MCF 10A (cell line): ENCODE data around the gene FAM118A. TPM values are rescaled to one million over a fixed set of nuclear protein-coding genes. Genes with fewer than 3 reads are reported as not detected.

ENCODE experiments used
- BruUV-seq: library from RNA; stranded (reverse); fragments of 400-500 nt; replicated peaks from 2 replicates; lab custom pipeline; 2021; lab: Mats Ljungman, UMichigan
- CTCF ChIA-PET: fragments of 300-600 bp; sonication (Branson Sonifier 250); formaldehyde crosslinking; extraction: SDS; loops from one replicate; lab custom pipeline; 2021; ENCODE audit warnings: antibody characterized with exemption, inconsistent platforms; lab: Yijun Ruan, JAX
- POLR2A ChIA-PET: fragments of 300-600, 350-650 bp; sonication (Branson Sonifier 250); formaldehyde crosslinking; extraction: SDS; loops from one replicate; lab custom pipeline; 2020; ENCODE audit warnings: antibody characterized with exemption, inconsistent platforms; lab: Yijun Ruan, JAX
- DNase-seq: peaks from one replicate; pipeline ENCODE4 v3.0.0-alpha.2; 2018; ENCODE audit not compliant: unreplicated experiment
- H3K27ac Mint-ChIP-seq: one replicate; pipeline ENCODE4 v1.8.0; 2022; ENCODE audit warnings: mild to moderate bottlenecking, low read depth, mixed read lengths; ENCODE audit not compliant: unreplicated experiment
- H3K27me3 Mint-ChIP-seq: one replicate; pipeline ENCODE4 v1.8.0; 2022; ENCODE audit warnings: mixed read lengths; ENCODE audit not compliant: insufficient read depth, unreplicated experiment
- H3K36me3 Mint-ChIP-seq: one replicate; pipeline ENCODE4 v1.8.0; 2022; ENCODE audit warnings: mild to moderate bottlenecking, moderate library complexity, mixed read lengths; ENCODE audit not compliant: insufficient read depth, unreplicated experiment
- H3K4me1 Mint-ChIP-seq: one replicate; pipeline ENCODE4 v1.8.0; 2022; ENCODE audit warnings: mixed read lengths; ENCODE audit not compliant: insufficient read depth, unreplicated experiment
- H3K4me3 Mint-ChIP-seq: one replicate; pipeline ENCODE4 v1.8.0; 2022; ENCODE audit warnings: mild to moderate bottlenecking, moderate library complexity, mixed read lengths; ENCODE audit not compliant: unreplicated experiment
- H3K9me3 Mint-ChIP-seq: one replicate; pipeline ENCODE4 v1.8.0; 2022; ENCODE audit warnings: mixed read lengths; ENCODE audit not compliant: unreplicated experiment
- intact Hi-C: fragments of 100-400 bp; cut with micrococcal nuclease; formaldehyde crosslinking; loops from 2 replicates; pipeline ENCODE4 v1.14.1; 2022
- total RNA-seq: library from RNA; stranded (reverse); gene quantifications from 2 replicates; pipeline ENCODE4 v1.2.3, GENCODE V29; 2022
- TF ChIP-seq, protein P1 (sequence below): fragments of 200-600 bp; IDR thresholded peaks from one replicate; pipeline ENCODE4 v1.8.0; 2022; ENCODE audit warnings: antibody characterized with exemption, mild to moderate bottlenecking; ENCODE audit not compliant: unreplicated experiment

FAM118A gene
- total RNA-seq, 1 experiment from 2014 or later = 16.7 TPM

- H3K36me3 Mint-ChIP-seq = peaks cover 78% of the 10 kb centered on the region
- H3K27ac Mint-ChIP-seq = no peak overlapping the region
- ChIA-PET POLR2A (interaction anchor here (0.6 to 1.3 kb wide), 2 partner anchors 11 to 68 kb away, joined by 3 read pairs; no protein-coding TSS in a partner anchor), CTCF (interaction anchor here (0.6 to 2.2 kb wide), 3 partner anchors 13 to 876 kb away, joined by 3 to 8 read pairs (median 4); no protein-coding TSS in a partner anchor)
- intact Hi-C loops = no loop called here
- no TSS peak for BruUV-seq
- H3K4me1 Mint-ChIP-seq = no peaks in the 10 kb centered on the region
- no peak overlapping the region for H3K4me3 Mint-ChIP-seq
- no peak for DNase-seq
- no peaks in the 10 kb centered on the region for H3K9me3 Mint-ChIP-seq
- no peaks in the 10 kb centered on the region for H3K27me3 Mint-ChIP-seq
- TF ChIP-seq, protein P1, sequence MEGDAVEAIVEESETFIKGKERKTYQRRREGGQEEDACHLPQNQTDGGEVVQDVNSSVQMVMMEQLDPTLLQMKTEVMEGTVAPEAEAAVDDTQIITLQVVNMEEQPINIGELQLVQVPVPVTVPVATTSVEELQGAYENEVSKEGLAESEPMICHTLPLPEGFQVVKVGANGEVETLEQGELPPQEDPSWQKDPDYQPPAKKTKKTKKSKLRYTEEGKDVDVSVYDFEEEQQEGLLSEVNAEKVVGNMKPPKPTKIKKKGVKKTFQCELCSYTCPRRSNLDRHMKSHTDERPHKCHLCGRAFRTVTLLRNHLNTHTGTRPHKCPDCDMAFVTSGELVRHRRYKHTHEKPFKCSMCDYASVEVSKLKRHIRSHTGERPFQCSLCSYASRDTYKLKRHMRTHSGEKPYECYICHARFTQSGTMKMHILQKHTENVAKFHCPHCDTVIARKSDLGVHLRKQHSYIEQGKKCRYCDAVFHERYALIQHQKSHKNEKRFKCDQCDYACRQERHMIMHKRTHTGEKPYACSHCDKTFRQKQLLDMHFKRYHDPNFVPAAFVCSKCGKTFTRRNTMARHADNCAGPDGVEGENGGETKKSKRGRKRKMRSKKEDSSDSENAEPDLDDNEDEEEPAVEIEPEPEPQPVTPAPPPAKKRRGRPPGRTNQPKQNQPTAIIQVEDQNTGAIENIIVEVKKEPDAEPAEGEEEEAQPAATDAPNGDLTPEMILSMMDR = no peak
These were observed 26.3 kb downstream of the FAM118A start for GRCh38 chr22:45335854-45336522.

GRCh38 chr22:45336971-45337431 is 27.3 kb downstream of the FAM118A start:
- BruUV-seq = no TSS peak
- no peak for DNase-seq
- no peaks in the 10 kb centered on the region for H3K4me1 Mint-ChIP-seq
- H3K27me3 Mint-ChIP-seq = no peaks in the 10 kb centered on the region
- H3K4me3 Mint-ChIP-seq = no peak overlapping the region
- H3K27ac Mint-ChIP-seq = no peak overlapping the region
- H3K9me3 Mint-ChIP-seq = no peaks in the 10 kb centered on the region
- ChIA-PET CTCF (no interaction called here), POLR2A (interaction anchor here (1.3 kb wide), 1 partner anchor 10 kb away, joined by 3 read pairs; no protein-coding TSS in a partner anchor)
- H3K36me3 Mint-ChIP-seq = peaks cover 69% of the 10 kb centered on the region
- TF ChIP-seq, protein P1 = no peak
- intact Hi-C loops = no loop called here

GRCh38 chr22:45337536-45337935 is 27.8 kb downstream of the FAM118A start:
- H3K27me3 Mint-ChIP-seq = no peaks in the 10 kb centered on the region
- DNase-seq = no peak
- H3K4me1 Mint-ChIP-seq = no peaks in the 10 kb centered on the region
- no TSS peak for BruUV-seq
- intact Hi-C loops = no loop called here
- POLR2A ChIA-PET = interaction anchor here (0.7 kb wide), 1 partner anchor 761 kb away, joined by 5 read pairs; no protein-coding TSS in a partner anchor
- CTCF ChIA-PET = no interaction called here
- H3K4me3 Mint-ChIP-seq = no peak overlapping the region
- H3K9me3 Mint-ChIP-seq = no peaks in the 10 kb centered on the region
- TF ChIP-seq, protein P1 = no peak
- peaks cover 68% of the 10 kb centered on the region for H3K36me3 Mint-ChIP-seq
- H3K27ac Mint-ChIP-seq = no peak overlapping the region

DNA sequence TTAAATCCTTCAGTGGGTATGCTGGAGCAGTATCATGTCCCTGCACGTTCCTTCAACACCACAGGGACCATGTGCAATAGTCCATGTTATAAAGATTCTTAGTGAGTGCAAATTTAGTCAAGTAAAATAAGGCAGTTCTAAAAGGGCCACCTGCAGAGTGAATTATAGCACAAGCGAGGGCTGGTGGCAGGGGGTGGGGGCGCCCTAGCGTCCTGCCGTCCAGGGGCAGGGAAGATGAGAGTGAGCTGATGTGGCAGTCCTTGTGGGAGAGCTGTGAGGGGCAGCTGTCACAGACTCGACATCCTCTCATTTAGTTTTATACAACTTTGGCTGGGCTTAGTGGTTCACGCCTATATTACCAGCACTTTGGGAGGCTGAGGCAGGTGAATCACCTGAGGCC is 29.1 kb downstream of the FAM118A start:
- POLR2A ChIA-PET = no interaction called here
- H3K27me3 Mint-ChIP-seq = no peaks in the 10 kb centered on the region
- BruUV-seq = no TSS peak
- TF ChIP-seq, protein P1 = no peak
- CTCF ChIA-PET = interaction anchor here (0.9 kb wide), 1 partner anchor 37 kb away, joined by 3 read pairs; no protein-coding TSS in a partner anchor
- H3K9me3 Mint-ChIP-seq = no peaks in the 10 kb centered on the region
- intact Hi-C loops = no loop called here
- no peak overlapping the region for H3K27ac Mint-ChIP-seq
- no peak for DNase-seq
- H3K36me3 Mint-ChIP-seq = peaks cover 68% of the 10 kb centered on the region
- no peak overlapping the region for H3K4me3 Mint-ChIP-seq
- no peaks in the 10 kb centered on the region for H3K4me1 Mint-ChIP-seq
